Inflammatory macrophage treated with lipopolysaccharide for 1 hour (primary cell): ENCODE data around the gene CDK16.

Experiments
- DNase-seq, 2 donors: peaks; one replicate each; pipeline ENCODE4 v3.0.0-alpha.2; 2020 to 2022

Gene CDK16

GRCh38 chrX:47209508-47210238 is 8.8 kb upstream of the CDK16 start:
- DNase-seq: no peak

- no peak for DNase-seq
Observed at GRCh38 chrX:47210661-47211425, 7.6 kb upstream of the CDK16 start.

GRCh38 chrX:47212381-47213293 is 5.8 kb upstream of the CDK16 start:
- DNase-seq: no peak

DNA sequence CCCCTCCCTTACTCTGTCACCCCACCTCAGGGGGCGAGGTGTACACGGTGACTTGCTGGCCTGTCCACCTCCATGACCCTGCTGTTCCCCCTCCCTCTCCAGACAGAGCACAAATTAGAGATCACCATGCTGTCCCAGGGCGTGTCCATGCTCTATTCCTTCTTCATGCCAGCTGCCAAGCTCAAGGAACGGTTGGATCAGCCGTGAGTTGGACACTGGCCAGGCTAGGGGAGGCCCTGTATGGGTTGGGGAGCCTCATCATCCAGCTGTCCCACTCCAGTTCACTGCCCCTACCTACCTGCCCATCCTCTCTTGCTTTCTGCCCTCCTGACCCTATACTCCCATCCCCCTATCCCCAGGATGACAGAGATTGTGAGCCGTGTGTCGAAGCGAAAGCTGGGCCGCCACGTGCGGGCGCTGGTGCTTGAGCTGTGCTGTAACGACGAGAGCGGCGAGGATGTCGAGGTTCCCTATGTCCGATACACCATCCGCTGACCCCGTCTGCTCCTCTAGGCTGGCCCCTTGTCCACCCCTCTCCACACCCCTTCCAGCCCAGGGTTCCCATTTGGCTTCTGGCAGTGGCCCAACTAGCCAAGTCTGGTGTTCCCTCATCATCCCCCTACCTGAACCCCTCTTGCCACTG is 3.9 kb upstream of the CDK16 start:
- DNase-seq: no peak

DNA sequence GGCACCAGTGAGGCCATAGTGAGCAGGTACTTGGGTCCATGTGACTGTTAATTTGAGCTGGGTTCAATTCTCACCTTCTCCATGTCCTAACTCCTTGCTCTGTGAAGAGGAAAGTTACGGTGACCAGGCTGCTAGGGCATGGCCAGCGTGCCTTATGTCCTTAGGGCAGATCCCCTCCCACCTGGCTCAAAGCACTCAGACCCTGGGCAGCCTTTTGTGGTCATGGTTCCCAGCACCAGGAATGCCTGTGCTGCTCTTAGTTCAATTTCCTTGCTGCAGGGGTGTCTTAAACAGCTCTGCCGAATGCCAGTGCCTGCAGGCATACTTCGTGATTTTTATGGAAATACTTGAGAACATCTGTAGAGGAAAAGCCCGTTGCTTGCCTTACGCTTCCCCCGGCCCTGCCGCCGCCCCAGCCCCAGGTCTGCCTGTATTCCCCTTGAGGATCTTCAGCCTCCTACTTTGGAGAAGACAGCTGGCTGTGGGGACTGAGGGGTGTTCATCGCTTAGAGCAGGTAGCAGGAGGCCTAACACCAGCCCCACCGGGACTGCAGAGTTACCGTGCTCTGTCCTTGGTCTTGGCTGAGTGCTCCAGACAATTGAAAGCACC is 3.1 kb upstream of the CDK16 start:
- DNase-seq: no peak

DNA sequence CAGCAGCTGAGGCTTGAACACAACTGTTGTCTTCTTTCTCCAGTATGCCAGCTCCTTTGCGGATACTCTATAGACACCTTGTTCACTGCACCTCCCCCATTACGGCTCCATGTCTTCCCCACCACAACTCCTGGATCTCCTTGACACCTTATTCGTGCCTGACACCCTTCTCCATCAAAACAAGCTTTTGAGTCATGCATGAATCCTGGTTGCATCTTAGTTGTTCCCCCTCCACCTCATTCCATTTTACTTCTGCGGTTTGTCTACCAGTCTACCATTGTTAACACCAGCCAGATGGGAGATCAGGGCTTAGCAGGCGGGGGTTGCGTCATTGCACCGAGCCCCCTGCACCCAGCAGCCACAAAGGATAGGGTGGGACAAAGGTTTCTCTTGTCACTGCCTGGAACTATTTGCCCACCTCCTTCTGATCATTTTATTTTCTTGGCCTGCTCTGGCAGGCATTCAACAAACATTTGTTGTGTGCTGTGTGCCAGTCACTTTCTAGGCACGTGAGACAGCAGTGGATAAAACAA is 2.0 kb upstream of the CDK16 start:
- DNase-seq: no peak

DNA sequence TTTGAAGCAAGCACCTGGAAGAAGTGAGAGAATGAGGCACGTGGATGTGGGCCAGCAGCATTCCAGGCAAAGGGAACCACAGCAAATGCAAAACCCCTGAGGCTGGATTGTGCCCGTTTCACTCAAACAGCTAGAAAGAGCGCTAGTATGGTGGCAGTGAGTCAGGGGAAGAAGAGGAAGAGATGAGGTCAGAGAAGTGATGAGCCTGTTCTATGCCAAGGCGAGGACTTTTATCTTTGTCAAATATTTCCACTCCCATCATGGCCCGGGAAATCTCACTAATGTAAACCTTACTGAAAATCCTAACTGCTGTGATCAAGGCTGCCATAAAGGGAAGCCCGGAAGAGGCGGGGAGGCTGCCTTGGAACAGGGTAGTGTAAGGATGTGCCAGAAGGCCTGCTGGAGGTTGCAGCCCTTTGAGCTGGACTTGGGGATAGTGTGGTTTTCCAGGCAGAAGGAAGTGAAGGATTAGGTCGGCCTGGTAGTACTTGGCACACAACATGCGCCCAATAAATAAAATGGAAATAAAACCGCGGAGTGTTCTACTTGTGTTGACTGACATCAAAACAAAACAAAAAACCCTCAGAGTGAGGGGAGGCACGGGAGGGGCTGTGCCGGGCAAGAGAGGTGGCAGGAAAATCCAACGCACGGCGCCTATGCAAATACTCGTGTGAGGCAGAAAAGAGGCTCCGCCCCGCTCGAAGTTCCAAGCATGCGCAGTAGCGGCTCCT is 1.2 kb upstream of the CDK16 start:
- DNase-seq: peak; percentile 33 to 45

GRCh38 chrX:47217852-47218279 is 615 bp upstream of the CDK16 start:
- peak; percentile 96 to 97 for DNase-seq

DNA sequence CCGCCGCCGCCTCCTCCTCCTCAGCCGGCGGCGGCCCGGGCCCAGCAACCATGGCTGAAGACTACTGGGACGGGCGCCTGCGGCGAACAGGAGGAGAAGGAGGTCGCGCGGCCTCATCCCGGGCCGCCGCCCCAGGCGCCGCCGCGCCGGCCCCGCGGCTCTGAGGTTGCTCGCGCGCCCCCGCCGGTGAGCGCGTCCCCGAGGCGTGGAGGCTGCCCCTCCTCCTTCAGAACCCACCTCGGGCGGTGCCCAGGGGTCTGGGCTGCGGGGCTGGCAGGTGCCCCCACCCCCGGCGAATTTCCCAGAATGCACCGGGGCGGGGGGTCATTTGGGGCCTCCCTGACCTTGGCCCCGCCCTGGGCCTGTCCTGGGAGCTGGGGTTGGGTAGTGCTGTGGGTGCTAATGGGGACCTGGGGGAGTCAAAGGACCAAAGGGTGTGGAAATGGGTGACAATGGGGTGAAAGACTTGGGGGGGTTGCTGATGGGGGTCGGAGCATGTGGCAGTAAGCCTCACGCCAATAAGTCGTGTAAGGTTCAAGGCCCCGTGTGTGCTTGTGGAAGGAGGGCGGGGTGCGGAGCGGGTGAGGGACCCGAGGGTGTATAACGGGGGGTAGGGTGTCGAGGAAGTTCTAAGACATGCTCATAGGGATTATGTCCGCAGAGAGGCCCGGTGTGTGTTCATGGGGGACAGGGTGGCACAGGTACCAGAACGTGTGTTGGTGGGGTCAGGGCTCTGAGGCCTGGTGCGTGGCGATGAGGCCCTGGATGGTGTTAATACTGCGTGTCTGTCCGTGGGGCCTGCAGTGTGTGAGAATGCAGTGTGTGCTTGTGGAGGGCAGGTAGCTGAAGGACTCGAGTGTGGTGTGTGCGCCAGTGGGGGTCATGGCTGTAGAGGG is 687 bp downstream of the CDK16 start:
- peak; percentile 32 to 40 for DNase-seq

GRCh38 chrX:47221756-47222155 is 3.3 kb downstream of the CDK16 start:
- DNase-seq: no peak

DNA sequence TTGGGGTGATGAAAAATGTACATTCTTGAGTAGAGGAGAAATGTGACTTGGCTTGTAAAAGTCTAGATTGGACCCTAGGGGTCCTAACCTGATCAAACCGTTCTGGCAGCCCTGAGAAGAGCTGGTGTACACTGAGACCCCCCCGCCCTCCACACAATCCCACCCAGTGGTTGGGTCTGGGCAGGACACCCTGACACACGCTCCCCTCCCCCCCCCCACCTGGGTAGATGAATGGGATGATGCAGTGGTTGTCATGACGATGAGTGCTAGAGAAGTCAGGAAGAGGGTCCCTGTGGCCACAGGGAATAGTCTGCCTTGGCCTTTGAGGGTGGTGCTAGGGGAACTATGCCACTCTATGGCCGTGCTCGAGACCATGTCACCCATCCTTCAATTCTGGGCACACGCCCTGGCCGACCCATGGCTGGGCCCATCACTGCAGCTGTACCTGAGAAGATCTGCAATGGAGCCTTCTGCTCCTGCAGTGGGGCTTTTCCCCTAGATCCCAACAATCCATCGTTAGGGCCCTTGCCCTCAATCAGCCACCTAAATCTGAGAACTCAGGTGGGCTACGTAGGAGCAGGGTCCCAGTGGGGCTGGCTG is 4.4 kb downstream of the CDK16 start:
- no peak for DNase-seq

DNA sequence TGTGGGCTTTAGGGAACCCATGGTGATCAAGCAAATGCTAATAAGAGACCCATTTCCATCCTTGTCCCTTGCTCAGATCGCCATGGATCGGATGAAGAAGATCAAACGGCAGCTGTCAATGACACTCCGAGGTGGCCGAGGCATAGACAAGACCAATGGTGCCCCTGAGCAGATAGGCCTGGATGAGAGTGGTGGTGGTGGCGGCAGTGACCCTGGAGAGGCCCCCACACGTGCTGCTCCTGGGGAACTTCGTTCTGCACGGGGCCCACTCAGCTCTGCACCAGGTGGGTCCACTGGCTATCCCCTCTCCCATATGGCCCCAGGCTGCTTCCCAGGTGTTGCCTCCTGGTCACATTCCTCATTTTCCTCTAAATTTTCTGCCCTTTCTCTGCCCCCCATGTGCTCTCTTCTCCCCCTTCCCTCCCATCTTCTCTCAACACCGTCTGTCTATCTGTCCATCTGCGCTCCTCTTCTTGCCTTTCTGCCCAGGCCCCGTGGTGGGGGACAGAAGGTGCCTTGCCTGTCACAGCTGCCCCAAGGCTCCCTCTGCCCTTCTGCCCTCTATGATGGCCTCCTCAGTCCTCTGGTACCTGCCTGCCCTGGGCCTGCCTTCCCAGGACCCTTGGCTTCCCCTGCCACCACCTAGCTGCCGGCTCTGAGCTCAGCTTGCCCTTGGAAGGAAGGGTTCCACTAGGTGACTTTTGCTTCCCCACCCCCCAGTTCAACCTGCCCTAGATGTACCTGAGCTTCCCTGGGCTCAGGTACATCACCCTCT is 5.2 kb downstream of the CDK16 start:
- no peak for DNase-seq

- DNase-seq: no peak
Observed at GRCh38 chrX:47224266-47224895, 5.9 kb downstream of the CDK16 start.

GRCh38 chrX:47224896-47225290 is 6.4 kb downstream of the CDK16 start:
- no peak for DNase-seq

DNA sequence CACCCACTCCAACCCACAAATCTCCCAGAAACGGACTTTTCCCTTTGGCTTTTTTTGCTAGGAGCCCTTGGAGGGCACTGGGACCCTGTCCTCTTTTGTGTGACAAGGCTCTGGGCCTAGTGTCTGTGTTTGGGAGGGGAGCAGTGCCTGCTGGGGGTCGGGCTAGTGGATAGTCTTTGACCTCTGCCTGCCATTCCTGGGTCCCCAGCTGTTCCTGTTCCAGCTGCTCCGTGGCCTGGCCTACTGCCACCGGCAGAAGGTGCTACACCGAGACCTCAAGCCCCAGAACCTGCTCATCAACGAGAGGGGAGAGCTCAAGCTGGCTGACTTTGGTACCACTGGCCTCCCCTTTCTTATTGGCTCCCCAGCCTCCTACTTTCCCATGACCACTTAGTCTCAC is 7.6 kb downstream of the CDK16 start:
- DNase-seq: no peak

- DNase-seq: no peak
Observed at GRCh38 chrX:47226531-47227333, 8.3 kb downstream of the CDK16 start.

DNA sequence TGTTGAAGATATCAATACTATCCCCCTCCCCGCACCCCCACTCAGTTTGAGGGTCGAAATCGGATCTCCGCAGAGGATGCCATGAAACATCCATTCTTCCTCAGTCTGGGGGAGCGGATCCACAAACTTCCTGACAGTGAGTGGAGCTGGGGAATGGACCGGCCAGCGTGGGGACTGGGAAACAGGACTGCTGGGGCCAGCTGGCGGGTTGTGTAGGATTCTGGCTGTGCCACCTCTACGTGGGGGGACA is 8.8 kb downstream of the CDK16 start:
- no peak for DNase-seq
